SIG-M5 (cell line): Measurements from ENCODE around the gene CHST8.
"Not testable (repeated sequence)": the region's sequence is repeated elsewhere in the genome, so short reads cannot be mapped to it uniquely, and the experiment has no call there.

Source experiments
- DNase-seq: peaks from one replicate; lab custom pipeline; 2025; lab: John Stamatoyannopoulos, UW

Gene CHST8

DNA sequence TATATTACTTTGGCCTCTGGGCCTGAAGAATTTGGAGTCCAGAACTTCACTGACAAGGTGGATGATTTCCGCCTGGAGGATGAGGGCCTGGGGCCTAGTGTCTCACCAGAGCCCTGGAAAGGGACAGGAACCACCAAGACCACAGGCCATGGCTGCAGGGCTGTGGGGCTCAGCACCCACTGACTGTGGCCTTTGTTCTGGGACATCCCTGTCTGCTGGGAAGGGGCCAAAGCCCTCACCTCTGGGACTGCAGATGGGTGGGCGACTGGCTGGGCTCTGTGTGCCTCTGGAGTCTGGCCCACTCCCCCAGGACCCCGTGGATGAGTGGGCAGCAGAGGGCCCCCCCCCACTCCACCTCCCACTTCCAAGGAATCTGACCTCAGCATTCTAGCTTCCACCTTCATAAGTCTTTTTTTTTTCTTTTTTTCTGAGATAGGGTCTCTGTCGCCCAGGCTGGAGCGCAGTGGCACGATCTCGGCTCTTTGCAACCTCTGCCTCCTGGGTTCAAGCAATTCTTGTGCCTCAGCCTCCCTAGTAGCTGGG is 20.3 kb downstream of the CHST8 start:
- no peak for DNase-seq

DNA sequence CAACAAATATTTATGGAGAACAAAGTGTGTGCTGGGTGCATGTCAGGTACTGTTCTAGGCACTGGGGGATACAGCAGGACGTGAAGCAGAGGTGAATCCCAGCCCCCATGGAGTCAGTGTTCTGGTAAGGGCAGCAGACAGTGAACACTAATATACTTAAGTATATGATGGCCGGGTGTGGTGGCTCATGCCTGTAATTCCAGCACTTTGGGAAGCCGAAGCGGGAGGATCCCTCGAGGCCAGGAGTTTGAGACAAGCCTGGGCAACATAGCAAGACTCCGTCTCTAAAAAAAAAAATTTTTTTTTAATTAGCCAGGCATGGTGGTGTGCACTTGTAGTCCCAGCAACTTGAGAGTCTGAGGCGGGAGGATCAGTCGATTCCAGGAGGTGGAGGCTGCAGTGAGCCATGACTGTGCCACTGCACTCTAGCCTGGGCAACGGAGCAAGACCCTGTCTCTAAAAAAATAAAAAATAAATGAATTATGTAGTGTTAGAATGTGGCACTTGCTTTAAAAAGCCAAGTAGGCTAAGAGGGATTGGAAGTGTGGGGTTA is 22.6 kb downstream of the CHST8 start:
- DNase-seq, result no peak

DNA sequence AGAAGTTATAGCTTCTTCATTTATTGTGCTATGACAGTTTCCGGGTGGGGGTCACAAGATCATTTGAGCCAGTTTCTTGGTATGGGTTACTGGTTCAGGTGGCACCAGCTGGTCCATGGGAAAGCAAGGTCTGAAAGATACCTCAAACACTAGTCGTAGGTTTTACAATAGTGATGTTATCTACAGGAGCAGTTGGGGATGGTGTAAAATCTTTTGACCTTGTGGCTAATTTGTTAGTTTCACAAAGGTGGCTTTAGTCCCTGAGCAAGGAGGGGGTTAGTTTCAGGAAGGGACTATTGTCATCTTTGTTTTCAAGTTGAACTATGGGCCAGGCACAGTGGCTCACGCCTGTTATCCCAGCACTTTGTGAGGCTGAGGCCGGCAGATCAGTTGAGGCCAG is 24.6 kb downstream of the CHST8 start:
- DNase-seq, result no peak

DNA sequence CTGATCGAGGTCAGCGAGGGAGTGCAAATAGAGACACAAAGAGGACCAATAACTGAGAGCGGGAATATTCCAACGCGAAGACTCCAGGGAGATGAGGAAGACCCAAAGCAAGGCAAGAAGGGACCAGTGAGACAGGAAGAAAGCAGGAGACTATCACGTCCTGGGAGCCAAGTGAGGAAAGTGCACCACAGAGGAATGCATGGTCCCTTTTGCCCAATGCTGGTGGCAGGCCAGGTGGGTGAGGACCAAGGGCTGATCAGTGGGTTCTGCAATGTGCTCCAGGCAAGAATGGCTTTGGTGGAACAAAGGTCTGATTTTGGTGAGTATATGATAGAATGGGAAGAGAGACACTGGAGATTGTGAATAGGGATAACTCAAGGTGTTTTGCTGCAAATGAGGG is 25.4 kb downstream of the CHST8 start:
- no peak for DNase-seq

DNA sequence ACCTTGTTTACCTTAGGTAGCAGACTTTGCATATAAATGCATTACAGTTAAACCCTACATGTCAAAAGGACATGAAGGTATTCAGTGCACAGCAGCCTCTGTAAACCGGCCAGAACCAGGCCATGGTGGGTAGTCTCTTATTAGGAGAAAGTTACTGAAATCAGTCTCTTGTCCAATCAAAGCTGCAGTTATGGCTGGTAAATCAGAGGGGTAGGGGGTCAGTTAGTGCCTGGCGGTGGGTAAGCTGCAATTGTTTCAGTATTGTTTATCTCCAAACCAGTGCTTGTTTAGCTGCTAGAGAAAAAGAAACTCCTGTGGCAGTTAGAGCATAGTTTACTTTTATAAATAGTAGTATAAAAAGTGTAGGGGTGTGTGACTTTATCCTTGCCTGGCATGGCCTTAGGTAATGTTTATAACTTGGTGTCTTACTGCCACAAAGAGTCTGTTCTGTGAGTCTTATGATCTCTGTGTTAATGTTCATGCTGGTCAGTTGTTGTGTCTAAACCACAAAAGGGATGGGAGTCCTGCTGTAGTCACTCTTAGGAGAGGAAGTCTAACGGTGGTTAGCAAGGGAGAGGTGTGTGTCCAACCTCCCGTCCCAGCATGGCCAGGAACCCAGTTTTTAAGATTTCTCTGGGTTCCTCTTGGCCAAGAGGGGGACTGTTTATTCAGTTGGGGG is 28.0 kb downstream of the CHST8 start:
- no peak for DNase-seq

DNA sequence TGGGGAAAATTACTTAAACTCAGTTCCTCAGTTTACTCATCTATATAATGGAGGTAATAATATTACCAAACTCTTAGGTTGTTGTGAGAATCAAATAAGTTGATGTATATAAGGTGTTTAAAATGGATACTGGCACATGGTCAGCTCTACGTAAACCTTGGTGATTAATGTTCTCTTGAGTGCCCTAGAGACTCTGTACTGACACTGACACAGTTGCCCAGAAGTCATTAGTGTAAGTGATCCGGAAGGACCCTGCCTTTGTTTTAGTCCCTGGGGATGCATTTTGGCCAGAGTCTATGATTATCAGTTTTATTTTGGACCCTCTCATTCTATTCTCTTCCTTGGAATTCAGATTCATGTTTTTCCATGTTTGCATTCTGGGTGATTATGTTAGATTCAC is 31.9 kb downstream of the CHST8 start:
- DNase-seq, result no peak

DNA sequence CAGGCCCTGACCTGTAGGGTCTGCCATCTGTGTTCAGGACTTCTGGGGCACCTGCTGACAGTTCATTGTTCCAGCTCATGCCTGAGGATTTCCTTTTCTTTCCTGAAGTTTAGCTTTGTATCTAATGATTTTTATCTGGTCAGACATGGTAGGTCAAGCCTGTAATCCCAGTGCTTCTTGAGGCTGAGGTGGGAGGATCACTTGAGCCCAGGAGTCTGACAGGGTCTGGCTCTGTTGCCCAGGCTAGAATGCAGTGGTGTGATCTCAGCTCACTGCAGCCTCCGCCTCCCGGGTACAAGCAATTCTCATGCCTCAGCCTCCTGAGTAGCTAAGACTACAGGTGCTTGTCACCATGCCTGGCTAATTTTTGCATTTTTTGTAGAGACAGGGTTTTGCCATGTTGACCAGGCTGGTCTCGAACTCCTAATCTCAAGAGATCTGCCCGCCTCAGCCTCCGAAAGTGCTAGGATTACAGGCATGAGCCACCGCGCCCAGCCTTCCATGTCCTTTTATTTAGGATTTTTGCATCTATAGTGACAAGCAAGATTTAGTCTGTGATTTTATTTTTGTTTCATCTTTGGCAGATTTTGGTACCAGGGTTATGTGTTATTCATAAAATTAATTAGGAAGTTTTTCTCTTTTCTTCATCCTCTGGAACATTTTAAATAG is 33.2 kb downstream of the CHST8 start:
- no peak for DNase-seq

DNA sequence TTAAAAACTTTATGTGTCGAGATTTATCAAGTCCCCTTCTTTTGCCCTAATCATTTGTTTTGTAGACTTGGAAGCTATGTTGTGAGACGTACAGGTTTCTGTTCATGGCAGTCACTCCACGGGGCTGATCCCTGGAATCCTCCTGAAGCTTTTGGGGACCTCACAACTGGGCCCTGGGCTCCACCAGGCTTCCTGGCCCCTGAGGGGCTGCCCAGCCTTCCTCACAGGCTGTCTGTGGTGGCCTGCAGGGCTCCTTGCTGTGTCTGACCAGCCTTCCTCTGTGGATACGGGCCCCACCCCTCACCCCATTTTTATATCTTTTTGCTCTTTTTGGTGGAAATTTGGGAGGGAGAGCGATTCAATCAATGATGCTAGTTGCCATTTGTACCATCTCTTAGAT is 38.1 kb downstream of the CHST8 start:
- no peak for DNase-seq

DNA sequence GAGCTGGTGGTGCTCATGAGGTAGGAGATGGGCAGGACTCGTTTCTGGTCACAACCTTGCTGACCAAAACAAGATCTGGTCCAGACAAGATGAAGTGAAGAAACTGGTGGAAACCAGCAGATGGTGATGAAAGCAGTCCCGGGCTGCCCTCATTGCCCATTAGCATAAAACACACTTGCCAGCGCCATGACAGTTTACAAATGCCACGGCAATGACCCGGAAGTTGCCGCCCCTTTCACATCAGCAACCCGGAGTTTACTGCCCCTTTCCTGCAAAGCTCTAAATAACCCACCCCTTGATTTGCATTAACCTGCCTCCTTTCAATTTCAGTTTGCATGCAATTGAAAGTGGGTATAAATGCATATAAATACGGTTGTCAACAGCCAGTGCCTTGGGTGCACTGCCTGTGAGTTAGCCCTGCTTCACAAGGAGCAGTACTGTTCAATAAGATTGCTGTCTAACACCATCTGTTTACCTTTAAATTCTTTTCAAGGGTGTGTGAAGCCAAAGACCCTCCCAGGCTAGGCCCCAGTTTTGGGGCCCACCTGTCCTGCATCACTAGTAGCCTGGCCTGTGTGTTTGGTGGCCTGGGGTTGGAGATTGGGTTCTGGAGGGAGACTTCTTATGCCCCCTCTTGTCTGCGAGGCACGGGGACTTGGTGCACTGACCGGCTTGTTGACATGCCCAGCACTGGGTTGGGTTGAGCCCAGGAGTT is 38.8 kb downstream of the CHST8 start:
- DNase-seq, result no peak

DNA sequence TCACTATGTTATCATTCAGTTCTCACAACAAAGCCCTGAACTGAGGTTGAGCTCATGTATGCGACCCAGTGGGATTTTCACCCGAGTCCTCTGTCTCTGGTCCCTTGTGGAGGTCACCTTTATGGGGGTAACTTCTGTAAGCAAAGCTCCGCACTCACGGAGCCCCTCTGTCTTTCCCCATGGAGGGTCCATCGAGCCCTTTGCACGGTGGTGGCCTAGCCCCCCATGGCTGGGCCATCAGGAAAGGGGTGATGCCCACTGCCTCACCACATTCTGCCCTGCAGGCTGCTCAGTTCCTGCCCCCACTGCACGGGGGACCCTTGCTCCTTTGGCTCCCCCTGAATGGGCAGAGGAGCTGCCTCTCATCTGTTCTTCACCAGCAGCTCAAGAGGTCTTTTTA is 39.6 kb downstream of the CHST8 start:
- no peak for DNase-seq

DNA sequence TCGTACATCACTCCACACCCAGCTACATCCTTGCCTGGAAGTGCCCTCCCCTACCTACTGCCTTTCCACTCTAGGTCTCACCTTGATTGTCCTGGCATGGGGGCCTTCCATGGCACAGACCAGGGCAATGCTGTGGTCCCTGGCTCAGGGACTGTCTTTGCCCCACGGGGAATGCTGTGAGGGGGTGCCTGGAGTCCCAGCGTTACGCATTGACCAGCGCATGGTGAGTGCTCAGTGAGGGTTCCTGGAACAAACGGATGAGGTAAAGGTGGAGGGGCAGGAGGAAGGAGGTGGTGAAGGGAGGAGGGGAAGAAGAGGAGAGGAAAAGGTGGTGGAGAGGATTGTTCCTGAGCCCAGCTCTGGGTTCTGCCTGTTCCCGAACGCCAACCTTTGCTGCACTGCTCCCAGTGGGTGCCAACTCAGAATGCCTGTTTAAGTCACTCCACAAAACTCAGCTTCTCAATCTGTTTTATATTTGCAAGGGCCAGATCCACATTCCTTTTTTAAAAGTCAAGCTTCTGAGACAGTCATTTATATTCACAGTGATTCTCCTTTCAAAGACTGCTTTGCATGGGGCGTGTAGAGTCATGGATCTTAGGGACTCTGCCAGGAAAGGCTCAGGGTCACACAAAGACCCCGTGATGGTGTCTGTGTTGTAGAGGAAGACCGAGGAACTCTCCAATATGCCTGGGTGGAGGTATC is 40.8 kb downstream of the CHST8 start:
- no peak for DNase-seq

DNA sequence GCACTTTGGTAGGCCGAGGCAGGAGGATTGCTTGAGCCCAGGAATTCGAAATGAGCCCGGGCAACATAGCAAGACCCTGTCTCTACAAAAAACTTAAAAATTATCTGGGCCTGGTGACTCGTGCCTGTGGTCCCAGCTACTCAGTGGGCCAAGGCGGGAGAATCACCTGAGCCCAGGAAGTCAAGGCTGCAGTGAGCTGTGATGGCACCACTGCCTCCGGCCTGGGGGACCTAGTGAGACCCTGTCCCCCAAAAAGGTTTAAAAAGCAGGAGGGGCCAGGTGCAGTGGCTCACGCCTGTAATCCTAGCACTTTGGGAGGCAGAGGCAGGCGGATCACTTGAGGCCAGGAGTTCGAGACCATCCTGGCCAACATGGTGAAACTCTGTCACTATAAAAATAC is 41.6 kb downstream of the CHST8 start:
- DNase-seq, result not testable (repeated sequence)

DNA sequence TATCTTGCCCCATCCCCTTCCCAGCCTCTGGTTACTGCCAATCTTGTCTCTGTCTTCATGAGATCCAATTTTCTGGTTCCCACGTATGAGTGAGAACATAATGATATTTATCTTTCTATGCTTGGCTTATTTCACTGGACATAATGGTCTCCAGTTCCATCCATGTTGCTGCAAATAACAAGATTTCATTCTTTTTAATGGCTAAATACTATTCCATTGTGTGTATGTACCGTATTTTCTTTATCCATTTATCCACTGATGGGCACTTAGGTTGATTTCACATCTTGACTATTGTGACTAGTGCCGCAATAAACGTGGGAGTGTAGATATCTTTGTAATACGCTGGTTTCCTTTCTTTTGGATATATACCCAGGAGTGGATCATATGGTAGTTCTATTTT is 43.0 kb downstream of the CHST8 start:
- no peak for DNase-seq

DNA sequence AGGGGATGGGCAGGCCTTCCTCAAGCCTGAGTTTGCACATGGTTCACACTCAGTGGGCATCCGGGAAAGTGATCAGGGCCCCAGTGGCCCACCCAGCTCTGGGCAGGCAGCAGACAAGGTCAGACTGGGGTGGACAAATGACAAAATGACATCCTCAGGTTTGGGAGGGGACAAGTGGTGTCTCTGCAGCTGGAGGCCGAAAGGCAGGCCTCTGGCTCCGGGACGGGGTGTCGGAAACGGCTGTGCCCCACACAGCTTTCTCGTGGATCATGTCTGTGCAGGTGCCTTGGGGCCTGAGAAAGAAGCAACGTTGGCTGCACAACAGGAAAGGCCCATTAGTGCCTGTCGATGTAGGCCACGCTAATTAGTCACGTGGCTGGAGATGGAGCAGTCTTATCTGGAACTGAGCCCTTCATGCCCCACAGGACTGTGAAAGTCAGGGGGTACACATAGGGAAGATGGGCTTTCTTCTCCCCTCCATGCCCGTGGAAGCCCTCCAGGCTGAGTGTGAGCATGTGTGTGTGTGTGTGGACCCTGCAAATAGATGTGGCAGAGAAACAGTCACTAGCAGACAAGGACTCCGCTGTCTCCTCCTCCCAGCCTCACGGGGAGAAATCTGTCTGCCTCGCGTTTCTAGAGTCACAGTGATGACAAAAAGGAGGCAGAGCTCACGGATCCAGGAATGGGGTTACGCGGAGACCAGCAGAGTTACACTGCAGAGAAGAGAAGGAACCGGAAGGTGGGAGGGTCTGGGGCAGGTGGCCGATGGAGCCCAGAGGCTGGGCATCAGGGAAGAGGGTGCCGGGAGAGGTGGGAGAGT is 44.2 kb downstream of the CHST8 start:
- no peak for DNase-seq

DNA sequence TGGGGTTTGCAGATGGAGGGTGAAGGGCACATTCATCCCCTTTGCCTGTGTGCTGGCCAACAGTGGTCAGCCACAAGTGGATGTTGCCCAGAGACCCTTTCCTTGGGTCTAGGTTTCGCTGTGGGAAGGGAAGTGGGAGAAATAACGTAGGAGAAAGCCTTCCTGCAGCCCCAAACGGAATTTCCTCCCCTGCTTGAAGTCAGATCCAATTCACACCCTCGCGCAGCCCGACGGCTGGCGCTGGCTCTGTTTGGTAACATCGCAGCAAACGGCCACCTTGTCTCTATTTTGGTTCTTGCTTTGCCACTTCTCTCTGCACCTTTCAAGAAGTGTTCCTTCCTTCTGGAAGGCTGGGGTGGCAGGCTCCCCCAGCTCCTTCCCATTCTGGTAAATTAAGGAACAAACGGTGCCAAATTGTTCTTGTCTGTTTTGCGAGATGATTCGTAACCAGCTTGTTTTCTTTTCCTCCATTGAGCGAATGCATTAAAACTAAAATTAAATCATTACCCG is 45.4 kb downstream of the CHST8 start:
- DNase-seq, result no peak

DNA sequence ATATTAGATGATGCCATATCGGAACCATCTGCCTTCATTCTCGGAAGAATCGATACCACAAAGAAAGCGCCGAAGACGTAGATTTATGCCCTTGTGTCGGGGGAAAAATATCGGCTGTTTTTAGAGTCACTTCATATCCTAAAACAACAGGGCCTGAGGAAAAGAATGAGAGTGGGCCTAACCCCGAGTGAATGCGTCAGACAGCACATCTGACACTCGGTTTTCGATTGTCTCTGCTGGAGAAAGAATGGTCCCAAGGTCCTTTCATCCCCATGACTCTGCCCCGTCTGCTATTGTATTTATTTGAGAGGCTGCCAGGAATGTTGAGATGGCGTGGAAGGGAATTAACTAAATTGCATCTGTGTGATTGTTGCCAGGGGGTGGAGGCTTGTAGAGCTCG is 46.1 kb downstream of the CHST8 start:
- no peak for DNase-seq

DNA sequence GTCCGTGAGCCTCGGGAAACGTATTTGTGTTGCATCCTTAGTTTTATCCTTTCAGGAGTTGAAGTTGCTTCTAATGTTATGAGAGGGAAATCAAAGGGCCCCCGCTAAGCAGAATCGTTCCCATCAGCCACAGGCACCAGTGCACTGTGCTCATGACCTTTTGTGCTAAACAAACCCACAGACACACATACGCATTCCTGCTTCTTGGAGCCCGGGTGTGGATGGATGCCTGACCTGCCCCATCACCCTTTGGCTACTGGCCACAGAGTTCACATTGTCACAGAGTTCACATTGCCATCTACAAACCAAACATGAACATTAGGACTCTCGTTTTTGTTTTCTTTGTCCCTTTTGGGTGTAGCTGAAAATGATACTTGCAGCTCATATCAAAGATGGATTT is 47.2 kb downstream of the CHST8 start:
- no peak for DNase-seq

DNA sequence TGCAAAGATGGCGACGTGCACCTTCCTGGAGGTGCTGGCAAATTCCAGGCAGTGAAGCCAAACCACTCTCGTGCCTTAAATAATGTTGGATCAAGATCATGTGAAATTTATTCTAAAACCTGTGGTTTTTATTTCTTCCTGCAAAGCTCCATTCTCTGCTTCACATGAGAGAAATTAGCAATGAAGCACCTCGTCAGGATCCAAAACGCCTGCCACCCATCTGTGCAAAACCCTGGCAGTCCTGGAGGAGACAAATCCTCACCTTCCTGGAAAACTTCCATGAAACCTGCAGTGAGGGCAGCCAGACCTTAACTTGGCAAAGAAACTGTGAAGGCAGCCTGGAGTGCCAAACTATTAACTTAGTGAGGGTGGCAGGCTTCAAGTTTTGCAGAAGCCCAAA is 47.6 kb downstream of the CHST8 start:
- no peak for DNase-seq

DNA sequence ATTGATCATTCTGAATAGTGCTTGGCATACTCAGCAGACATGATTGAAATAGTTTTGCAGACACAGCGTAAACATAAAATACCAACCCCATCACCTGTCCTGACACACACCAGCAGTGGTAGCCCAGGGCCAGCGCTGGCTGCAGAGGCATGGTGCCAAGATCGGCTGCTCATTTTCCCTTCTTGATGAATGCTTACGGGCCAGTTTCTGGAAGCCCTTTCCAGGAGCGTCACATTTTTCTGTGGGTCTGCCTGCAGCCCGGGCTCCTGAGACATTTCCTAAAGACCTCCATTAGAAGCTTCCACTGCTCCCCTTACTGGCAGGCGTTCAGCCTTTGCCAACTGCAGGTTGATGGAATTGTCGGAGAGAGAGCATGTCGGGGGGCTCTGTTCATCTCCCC is 48.6 kb downstream of the CHST8 start:
- no peak for DNase-seq

DNA sequence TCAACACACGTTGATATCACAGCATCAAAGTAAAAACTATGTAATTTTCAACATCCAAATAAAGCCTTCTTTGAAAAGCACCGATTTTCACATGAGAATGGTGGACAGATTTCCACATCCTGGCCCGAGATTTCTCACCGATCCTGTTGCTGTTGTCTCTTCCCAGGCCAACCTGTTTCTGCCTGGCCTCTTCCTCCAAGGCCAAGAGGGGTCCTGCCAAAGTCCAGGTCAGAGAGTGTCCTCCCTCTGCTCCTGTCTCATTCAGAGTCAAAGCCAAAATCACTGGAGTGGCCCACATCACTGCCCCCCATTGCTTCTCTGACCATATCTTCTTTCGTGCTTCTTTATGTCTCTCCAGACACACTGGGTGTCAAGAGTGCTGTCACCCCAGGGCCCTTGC is 49.5 kb downstream of the CHST8 start:
- no peak for DNase-seq

DNA sequence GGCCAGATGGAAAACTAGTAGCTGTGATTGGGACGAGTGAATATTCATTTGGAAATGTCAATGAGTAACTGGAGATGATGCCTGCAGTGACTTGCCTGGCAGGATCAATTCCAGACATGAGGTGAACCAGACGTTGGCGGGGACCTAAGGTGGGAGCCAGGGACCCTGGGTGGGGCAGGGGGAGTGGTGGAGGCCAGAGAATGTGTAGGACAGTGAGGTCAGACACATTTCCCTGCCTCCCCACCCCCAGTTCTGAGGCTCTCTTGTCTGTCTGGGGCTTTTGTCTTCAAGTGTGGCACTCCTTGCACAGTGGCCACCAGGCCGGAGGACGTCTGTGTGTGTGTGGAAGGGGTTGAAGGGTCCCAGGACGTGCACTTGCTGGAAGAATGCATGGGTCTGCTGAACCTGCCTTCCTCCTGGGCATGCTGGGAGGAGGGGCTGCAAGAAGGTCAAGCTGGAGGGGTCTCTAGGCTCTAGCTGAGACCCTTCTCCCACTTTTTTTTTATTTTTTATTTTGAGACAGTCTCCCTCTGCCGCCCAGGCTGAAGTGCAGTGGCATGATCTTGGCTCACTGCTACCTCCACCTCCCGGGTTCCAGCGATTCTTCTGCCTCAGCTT is 51.6 kb downstream of the CHST8 start:
- DNase-seq, result no peak
